ENCODE measurements around the gene MICALL1.

Gene MICALL1

GRCh38 chr22:37905534-37906363 is at the start of gene MICALL1:
MICALL1 (plus strand) TSS chr22:37906297; CDS start chr22:37906423, 126 bp downstream.
- DNase-seq (ENCODE audit: low read depth, low spot score) = peak; percentile 94

GRCh38 chr22:37860796-37861421 is 45.2 kb upstream of the MICALL1 start:
- DNase-seq (ENCODE audit: low read depth, low spot score) = no peak

- DNase-seq (ENCODE audit: low read depth, low spot score) = peak; percentile 16
Observed at GRCh38 chr22:37862570-37863325, 43.3 kb upstream of the MICALL1 start.

- no peak for DNase-seq (ENCODE audit: low read depth, low spot score)
Observed at GRCh38 chr22:37865510-37865909, 40.6 kb upstream of the MICALL1 start.

GRCh38 chr22:37870273-37870672 is 35.8 kb upstream of the MICALL1 start:
- no peak for DNase-seq (ENCODE audit: low read depth, low spot score)

GRCh38 chr22:37880668-37881440 is 25.2 kb upstream of the MICALL1 start:
- DNase-seq (ENCODE audit: low read depth, low spot score) = peak; percentile 51

- DNase-seq (ENCODE audit: low read depth, low spot score) = no peak
Observed at GRCh38 chr22:37884420-37884819, 21.7 kb upstream of the MICALL1 start.

- peak; percentile 75 for DNase-seq (ENCODE audit: low read depth, low spot score)
Observed at GRCh38 chr22:37887584-37888378, 18.3 kb upstream of the MICALL1 start.

- DNase-seq (ENCODE audit: low read depth, low spot score) = no peak
Observed at GRCh38 chr22:37891926-37892325, 14.2 kb upstream of the MICALL1 start.

GRCh38 chr22:37892566-37893335 is 13.3 kb upstream of the MICALL1 start:
- peak; percentile 77 for DNase-seq (ENCODE audit: low read depth, low spot score)

GRCh38 chr22:37893583-37893983 is 12.5 kb upstream of the MICALL1 start:
- DNase-seq (ENCODE audit: low read depth, low spot score) = no peak

GRCh38 chr22:37894939-37895670 is 11.0 kb upstream of the MICALL1 start:
- DNase-seq (ENCODE audit: low read depth, low spot score) = peak; percentile 40

- DNase-seq (ENCODE audit: low read depth, low spot score) = no peak
Observed at GRCh38 chr22:37896181-37896592, 9.9 kb upstream of the MICALL1 start.

GRCh38 chr22:37896939-37897338 is 9.2 kb upstream of the MICALL1 start:
- DNase-seq (ENCODE audit: low read depth, low spot score) = no peak

- no peak for DNase-seq (ENCODE audit: low read depth, low spot score)
Observed at GRCh38 chr22:37897807-37898206, 8.3 kb upstream of the MICALL1 start.

- peak; percentile 89 for DNase-seq (ENCODE audit: low read depth, low spot score)
Observed at GRCh38 chr22:37898441-37899181, 7.5 kb upstream of the MICALL1 start.

- DNase-seq (ENCODE audit: low read depth, low spot score) = peak; percentile 97
Observed at GRCh38 chr22:37904572-37905533, 1.2 kb upstream of the MICALL1 start.

Data from astrocyte of the hippocampus (primary cell).